Muscle of leg (tissue), 11 donors: ENCODE measurements around the gene SP8. TPM values are rescaled to one million over a fixed set of nuclear protein-coding genes. Genes with fewer than 3 reads are reported as not detected.

Experiments used
- DNase-seq: peaks from one replicate; pipeline ENCODE4 v3.0.0; 2013
- H3K27ac ChIP-seq: one replicate; pipeline ENCODE4 v1.5.1; 2013; ENCODE audit warnings: mild to moderate bottlenecking, low read length, control low read depth
- H3K27me3 ChIP-seq: one replicate; pipeline ENCODE4 v1.6.1; 2013; ENCODE audit warnings: low read length; ENCODE audit not compliant: control insufficient read depth, insufficient read depth
- H3K36me3 ChIP-seq: one replicate; pipeline ENCODE4 v1.6.1; 2013; ENCODE audit warnings: low read length; ENCODE audit not compliant: control insufficient read depth, insufficient read depth
- H3K4me1 ChIP-seq: one replicate; pipeline ENCODE4 v1.6.1; 2013; ENCODE audit warnings: low read length; ENCODE audit not compliant: control insufficient read depth, insufficient read depth
- H3K4me3 ChIP-seq: one replicate; pipeline ENCODE4 v1.5.1; 2013; ENCODE audit warnings: low read length, control low read depth
- H3K9me3 ChIP-seq: replicated peaks from 2 replicates; pipeline ENCODE4 v1.6.1; 2013; ENCODE audit warnings: low read depth, low read length; ENCODE audit not compliant: control insufficient read depth
- WGBS: methylation state at CpG from one replicate; pipeline ENCODE4 v1.1.5; 2013; ENCODE audit warnings: missing lambda C conversion rate; ENCODE audit not compliant: insufficient coverage; 5-methylcytosine and 5-hydroxymethylcytosine counted together
- polyA plus RNA-seq, 8 donors: library from polyadenylated mRNA; unstranded; fragments of 120-200 nt; gene quantifications; one replicate each; pipeline versions ENCODE4 v1.2.1 to v1.2.3, GENCODE V29; 2013; ENCODE audit warnings: inconsistent platforms in 1 of 8, low replicate concordance in 1 of 8; ENCODE audit not compliant: insufficient read length in 8 of 8, insufficient read depth in 1 of 8
- total RNA-seq: library from RNA; stranded (reverse); fragments of 120-200 nt; gene quantifications from one replicate; pipeline ENCODE4 v1.2.4, GENCODE V29; 2013

SP8 gene
- total and polyA plus RNA-seq, 9 donors, result 0.08 to 0.13 TPM; not detected in 7

DNA sequence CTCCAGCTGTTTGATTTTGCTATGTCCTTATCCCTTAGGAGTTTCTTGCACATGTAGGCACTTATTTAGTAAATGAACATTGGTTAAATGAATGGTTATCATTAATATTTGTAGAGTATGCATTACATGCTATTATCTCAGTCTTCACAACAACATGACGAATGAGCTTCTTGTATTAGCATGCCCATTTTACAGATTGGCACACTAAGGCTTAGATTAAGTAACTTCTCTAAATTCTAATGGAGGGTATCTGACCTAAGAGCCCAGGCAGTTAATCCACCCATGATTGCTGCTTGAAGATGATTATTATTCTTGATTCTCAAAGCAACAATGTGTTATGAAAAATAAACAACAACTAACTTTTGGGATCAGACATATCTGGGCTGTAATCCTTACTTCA, 32.7 kb downstream of the SP8 start:
- no peak for DNase-seq
- no CpG with 5 or more reads among the region's 1 CpG for WGBS
- peaks cover 2% of the 10 kb centered on the region for H3K27me3 ChIP-seq
- no peak overlapping the region for H3K27ac ChIP-seq
- H3K4me3 ChIP-seq, result no peak overlapping the region
- H3K9me3 ChIP-seq, result no peaks in the 10 kb centered on the region
- H3K36me3 ChIP-seq, result no peaks in the 10 kb centered on the region
- H3K4me1 ChIP-seq, result no peaks in the 10 kb centered on the region

DNA sequence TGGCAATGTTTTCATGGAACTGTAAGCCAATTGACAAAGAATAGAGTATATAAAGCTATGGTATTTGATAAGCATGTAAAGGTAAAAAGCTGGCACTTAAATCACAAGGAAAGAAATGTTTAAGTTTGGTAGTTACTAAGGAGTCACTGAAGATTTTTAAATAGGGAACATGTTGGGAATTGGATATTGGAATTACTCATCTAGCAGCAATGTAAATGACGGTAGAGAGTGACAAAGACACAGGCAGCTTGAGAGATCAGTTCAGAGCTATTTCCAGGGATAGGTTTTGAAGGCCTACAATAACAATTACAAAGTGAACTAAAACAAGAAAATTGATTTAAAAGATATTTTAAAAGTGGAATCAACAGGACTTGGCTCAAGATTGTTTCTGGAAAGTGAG, 36.8 kb downstream of the SP8 start:
- WGBS, result no CpG with 5 or more reads among the region's 1 CpG
- Histone ChIP-seq H3K4me3 (no peak overlapping the region), H3K27ac (no peak overlapping the region), H3K4me1 (peaks cover 6% of the 10 kb centered on the region), H3K36me3 (no peaks in the 10 kb centered on the region), H3K9me3 (no peaks in the 10 kb centered on the region), H3K27me3 (peaks cover 2% of the 10 kb centered on the region)
- peak; percentile 20 for DNase-seq

DNA sequence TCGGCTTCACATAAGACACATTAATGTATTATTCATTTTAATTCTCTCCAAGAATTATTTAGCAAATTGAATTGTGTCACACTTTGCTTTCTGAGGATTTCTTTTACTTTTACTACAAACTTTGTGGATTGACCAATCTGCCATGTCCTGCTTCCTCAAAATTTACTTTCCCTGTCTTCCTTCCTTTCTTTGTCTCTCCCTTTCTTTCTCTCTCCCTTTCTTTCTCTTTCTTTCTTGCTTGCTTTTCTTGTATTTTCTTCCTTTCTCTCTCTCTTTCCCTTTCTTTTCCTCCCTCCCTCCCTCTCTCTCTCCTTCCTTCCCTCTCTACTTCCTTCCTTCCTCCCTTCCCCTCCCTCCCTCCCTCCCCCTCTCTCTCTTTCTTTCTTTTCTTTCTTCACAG, 37.8 kb downstream of the SP8 start:
- H3K27me3 ChIP-seq, result peaks cover 2% of the 10 kb centered on the region
- no peak overlapping the region for H3K27ac ChIP-seq
- DNase-seq, result no peak
- no peaks in the 10 kb centered on the region for H3K36me3 ChIP-seq
- peaks cover 6% of the 10 kb centered on the region for H3K4me1 ChIP-seq
- no peaks in the 10 kb centered on the region for H3K9me3 ChIP-seq
- H3K4me3 ChIP-seq, result no peak overlapping the region
- WGBS, result no CpG with 5 or more reads among the region's 1 CpG

DNA sequence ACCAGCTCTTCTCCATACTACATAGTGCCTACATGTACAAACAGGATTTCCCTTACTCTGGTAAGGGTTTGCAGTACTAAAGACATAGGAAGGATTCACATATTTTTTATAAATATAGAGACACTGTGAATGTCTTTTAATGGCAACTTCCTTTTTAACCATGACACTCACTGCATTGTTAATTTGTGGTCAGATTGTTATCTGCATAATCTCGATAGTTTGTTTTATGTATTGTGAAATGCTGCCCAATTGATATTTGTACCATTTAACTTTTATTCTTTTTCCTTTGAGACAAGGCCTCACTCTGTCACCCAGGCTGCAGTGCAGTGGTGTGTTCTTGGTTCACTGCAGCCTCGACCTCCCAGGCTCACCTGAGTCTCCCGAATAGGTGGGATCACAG, 39.7 kb downstream of the SP8 start:
- Histone ChIP-seq H3K9me3 (no peaks in the 10 kb centered on the region), H3K27me3 (peaks cover 2% of the 10 kb centered on the region), H3K4me1 (peaks cover 6% of the 10 kb centered on the region), H3K4me3 (no peak overlapping the region), H3K27ac (no peak overlapping the region), H3K36me3 (no peaks in the 10 kb centered on the region)
- DNase-seq, result no peak
- WGBS, result no CpG with 5 or more reads among the region's 3 CpGs

DNA sequence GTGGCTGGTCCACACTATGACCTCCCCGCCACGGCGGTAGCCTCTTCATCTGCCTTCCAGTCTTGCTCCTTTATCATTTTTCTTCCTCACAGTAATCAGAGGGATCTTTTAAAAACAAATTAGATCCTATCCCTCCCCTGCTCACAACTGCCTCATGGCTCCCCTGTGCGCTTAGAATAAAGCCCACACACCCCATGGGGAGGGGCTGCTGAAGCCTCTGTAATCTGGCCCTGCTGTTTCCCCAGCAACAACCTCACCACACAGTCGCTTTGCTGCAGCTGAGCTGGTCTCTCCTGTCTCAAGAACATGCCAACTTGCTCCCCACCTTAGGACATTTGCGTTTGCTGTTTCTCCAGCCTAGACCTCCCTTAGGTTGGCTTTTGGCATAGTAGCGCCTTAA, 41.0 kb downstream of the SP8 start:
- Histone ChIP-seq H3K36me3 (no peaks in the 10 kb centered on the region), H3K4me1 (peaks cover 6% of the 10 kb centered on the region), H3K27ac (no peak overlapping the region), H3K4me3 (no peak overlapping the region), H3K9me3 (no peaks in the 10 kb centered on the region), H3K27me3 (peaks cover under 1% of the 10 kb centered on the region)
- WGBS, result 81% methylated on average over 6 of the region's 7 CpGs
- DNase-seq, result peak; percentile 9

DNA sequence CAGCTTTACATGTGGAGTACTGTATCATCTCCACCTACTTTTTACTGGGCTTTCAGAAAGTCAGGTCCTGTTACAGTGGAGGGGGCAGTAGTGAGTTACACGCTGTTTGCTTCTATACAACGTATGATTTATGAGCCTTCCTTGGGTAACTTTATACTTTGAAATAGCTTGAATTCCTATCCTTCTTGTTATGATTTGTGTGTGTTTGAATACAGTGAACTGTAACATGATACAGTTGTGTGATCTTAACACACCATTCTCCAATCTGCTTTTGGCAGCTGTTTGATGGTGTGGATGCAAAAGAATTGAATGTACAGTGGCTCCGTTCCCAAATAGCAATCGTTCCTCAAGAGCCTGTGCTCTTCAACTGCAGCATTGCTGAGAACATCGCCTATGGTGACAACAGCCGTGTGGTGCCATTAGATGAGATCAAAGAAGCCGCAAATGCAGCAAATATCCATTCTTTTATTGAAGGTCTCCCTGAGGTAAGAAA, 41.7 kb downstream of the SP8 start:
- peak; percentile 76 for DNase-seq
- no peaks in the 10 kb centered on the region for H3K27me3 ChIP-seq
- WGBS, result 41% methylated on average over 4 of the region's 7 CpGs
- no peaks in the 10 kb centered on the region for H3K36me3 ChIP-seq
- H3K4me1 ChIP-seq, result peaks cover 6% of the 10 kb centered on the region
- H3K9me3 ChIP-seq, result no peaks in the 10 kb centered on the region
- no peak overlapping the region for H3K4me3 ChIP-seq
- no peak overlapping the region for H3K27ac ChIP-seq

DNA sequence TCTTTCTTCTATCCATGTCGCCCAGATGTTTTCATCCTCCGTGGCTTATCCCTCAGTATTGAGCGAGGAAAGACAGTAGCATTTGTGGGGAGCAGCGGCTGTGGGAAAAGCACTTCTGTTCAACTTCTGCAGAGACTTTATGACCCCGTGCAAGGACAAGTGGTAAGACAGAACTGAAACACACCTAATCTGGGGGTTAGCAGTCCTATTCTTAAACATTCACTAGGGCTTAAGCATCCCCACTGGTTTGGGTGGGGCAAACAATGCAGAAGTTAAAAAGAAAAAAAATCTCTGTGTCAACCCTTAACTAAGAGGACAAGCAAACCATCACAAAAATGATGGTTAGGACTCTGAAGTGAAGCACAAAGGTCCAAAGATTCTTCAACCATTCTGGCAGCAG, 43.8 kb downstream of the SP8 start:
- DNase-seq, result no peak
- H3K4me1 ChIP-seq, result peaks cover 6% of the 10 kb centered on the region
- 75% methylated on average over 5 of the region's 5 CpGs for WGBS

DNA sequence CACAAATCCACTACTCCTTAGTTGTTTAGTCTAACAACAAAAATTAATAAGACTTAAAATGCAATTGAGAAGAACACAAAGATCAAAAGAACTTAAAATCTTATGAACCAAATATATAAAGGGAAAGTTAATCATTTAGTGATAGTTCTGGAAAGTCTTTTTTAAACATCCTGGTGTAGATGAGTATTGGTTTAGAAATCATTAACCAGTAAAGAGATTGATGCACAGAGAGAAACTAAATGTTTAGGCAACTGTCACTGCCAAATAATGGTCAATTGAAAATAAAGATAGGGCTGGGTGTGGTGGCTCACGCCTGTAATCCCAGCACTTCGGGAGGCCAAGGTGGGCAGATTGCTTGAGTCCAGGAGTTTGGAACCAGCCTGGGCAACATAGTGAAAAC, 44.9 kb downstream of the SP8 start:
- Histone ChIP-seq H3K4me3 (no peak overlapping the region), H3K27me3 (no peaks in the 10 kb centered on the region), H3K27ac (no peak overlapping the region), H3K36me3 (no peaks in the 10 kb centered on the region), H3K9me3 (no peaks in the 10 kb centered on the region), H3K4me1 (peaks cover 6% of the 10 kb centered on the region)
- WGBS, result no CpG with 5 or more reads among the region's 2 CpGs
- DNase-seq, result no peak

More for the DNA sequence above, 43.8 kb downstream of the SP8 start:
- Histone ChIP-seq H3K27ac (no peak overlapping the region), H3K4me3 (no peak overlapping the region), H3K27me3 (no peaks in the 10 kb centered on the region), H3K9me3 (no peaks in the 10 kb centered on the region), H3K36me3 (no peaks in the 10 kb centered on the region)

DNA sequence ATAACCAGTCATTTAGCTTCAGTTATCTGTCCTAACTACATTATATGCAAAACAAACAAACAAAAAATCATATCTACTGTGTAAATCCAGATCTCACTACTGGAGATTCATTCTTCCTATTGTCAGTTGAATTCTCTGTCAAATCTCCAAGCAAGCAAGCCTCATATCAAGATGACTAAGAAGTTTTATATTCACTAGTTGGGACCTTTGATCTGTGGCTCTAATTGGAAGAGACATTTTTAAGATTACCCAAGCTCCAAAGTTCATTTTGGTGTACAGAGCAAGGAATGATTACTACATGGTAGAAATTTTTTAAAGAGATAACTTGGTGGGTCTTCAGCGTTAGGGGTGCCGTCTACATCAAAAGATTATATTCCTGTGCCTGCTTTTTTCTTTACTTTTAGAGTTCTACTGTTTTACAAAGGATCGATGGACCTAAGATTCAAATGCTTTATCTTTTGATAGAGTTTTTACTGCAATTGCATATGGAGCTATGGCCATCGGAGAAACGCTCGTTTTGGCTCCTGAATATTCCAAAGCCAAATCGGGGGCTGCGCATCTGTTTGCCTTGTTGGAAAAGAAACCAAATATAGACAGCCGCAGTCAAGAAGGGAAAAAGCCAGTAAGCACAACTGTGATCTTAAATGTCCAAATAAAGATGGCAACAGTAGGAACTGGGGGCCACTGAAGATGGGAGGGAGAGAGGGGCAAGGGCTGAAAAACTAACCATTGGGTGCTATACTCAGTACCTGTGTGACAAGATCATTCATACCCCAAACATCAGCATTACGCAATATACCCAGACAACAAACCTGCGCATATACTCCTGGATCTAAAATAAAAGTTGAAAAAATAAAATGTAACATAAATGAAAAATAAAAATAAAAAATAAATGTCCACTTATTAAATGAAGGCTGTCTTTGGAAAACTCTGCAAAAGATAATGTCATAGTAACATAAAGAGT, 47.9 kb downstream of the SP8 start:
- Histone ChIP-seq H3K9me3 (no peaks in the 10 kb centered on the region), H3K36me3 (no peaks in the 10 kb centered on the region), H3K27me3 (no peaks in the 10 kb centered on the region), H3K27ac (no peak overlapping the region), H3K4me1 (no peaks in the 10 kb centered on the region), H3K4me3 (no peak overlapping the region)
- 100% methylated on average over 5 of the region's 11 CpGs for WGBS
- no peak for DNase-seq

DNA sequence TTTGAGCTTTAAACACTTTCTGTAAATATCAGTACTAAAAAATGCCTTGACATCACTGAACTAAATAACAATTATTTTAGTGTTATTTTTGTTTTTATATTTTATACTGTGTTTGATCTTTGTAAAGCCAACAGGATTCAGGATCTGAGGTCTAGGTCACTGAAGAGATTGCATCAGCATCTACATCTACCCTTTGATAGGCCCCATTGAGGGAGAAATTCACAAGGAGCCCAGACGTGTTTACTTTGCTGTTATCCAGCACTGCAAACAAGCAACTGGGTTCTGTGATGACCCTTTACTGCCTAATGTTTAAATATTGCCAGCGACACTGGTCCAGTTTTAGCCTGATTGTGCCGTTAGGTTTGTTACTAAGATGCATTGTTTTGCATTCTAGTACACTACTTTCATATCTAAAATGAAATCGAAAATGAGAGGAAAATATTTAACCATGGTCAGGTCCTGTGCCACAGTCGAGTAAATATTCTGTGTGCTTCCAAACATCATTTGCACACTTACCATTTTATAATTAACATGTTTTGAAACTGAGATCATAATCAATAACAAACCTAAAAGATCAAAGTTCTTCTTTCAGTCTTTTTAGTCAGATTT, 48.7 kb downstream of the SP8 start:
- Histone ChIP-seq H3K4me3 (no peak overlapping the region), H3K9me3 (no peaks in the 10 kb centered on the region), H3K36me3 (no peaks in the 10 kb centered on the region), H3K4me1 (no peaks in the 10 kb centered on the region), H3K27me3 (no peaks in the 10 kb centered on the region), H3K27ac (no peak overlapping the region)
- DNase-seq, result no peak
- WGBS, result 20% methylated on average over 1 of the region's 5 CpGs
